ENCODE measurements around the gene EME1.
"Not testable (repeated sequence)": the region's sequence is repeated elsewhere in the genome, so short reads cannot be mapped to it uniquely, and the experiment has no call there.

The EME1 gene

GRCh38 chr17:50426814-50427787, 54.1 kb downstream of the EME1 start:
- peak; percentile 25 to 36 for DNase-seq

- not testable (repeated sequence) for DNase-seq
These were observed 55.1 kb downstream of the EME1 start for GRCh38 chr17:50428126-50428525.

- no peak for DNase-seq
These were observed 55.9 kb downstream of the EME1 start for GRCh38 chr17:50428831-50429424.

GRCh38 chr17:50429793-50430192, 56.8 kb downstream of the EME1 start:
- no peak for DNase-seq

Data from activated CD4-positive, alpha-beta T cell treated with anti-CD3 and anti-CD28 coated beads, Interleukin-2, amount 50 U/mL, for 48 hours (primary cell).